ENCODE measurements around the gene RNF31.
A peak's percentile ranks its signal among the peaks of the same experiment; 100 is the strongest.

Gene RNF31

DNA sequence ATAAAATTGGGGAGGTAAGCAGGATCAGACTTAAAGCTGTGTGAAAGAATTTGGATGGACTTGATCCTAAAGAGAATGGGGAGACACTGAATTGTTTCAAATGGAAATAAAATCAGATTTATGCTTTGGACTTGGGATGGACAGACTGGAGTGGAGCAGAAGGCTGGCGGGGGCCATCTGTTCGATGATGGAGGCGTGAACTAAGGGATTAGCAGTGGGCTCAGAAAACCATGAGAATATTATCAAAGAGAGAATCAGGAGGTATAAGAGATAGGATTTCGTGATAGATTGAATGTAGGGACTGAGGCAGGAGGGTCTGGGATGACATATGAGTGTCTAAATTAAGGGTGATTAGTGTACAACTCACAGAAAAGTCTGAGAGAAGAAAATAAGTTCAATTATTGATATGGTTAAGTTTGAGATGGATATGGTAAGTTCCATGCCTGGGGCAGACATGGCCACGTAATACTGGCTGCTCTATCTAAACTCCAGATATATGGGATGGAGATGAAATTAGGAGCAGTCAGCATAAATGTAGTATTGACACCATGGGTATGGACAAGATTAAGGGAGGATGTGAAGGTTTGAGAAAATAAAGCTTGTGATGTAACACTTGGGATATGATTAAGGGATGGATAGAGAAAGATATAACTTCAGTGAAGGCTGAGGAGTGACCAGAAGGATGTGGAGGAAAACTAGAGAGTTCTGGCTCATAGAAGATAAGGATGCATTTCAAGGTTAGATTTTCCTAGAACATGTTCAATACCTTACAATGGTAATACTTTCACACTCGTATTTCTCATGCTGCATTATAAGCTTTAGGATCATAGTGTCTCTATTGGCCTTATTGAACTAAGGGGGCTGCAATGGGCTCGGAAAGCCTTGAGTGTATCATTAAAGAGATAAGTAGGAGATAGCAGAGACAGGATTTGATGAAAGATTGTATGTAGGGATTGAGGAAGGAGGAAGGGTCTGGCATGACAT, 57.2 kb downstream of the RNF31 start:
- peak; percentile 63 to 79 for DNase-seq

GRCh38 chr14:24206260-24207103, 59.2 kb downstream of the RNF31 start:
- DNase-seq, result no peak

DNA sequence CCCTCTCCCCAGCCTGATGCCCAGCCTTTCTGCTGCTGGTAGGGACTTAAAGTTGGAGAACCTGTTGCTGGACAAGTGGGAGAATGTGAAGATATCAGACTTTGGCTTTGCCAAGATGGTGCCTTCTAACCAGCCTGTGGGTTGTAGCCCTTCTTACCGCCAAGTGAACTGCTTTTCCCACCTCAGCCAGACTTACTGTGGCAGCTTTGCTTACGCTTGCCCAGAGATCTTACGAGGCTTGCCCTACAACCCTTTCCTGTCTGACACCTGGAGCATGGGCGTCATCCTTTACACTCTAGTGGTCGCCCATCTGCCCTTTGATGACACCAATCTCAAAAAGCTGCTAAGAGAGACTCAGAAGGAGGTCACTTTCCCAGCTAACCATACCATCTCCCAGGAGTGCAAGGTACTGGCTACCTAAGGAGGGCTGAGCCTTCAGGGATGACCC, 59.8 kb downstream of the RNF31 start:
- DNase-seq, result no peak

DNA sequence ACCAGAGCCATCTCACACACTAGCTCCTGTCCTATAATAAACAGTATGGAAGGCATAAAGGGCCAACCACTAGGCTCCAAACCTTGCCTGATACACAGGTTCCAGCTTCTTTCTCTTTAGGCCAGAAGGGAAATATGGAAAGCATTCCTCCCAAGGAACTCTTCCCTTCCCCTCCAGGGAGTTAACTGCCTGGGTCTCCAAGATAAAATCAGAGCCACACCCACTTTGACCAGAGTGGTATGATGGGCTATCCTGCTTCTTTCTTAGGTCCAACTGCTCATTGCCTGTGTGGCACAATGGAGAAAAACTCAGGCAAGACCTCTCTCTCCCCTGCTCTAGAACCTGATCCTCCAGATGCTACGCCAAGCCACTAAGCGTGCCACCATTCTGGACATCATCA, 60.3 kb downstream of the RNF31 start:
- no peak for DNase-seq
